ENCODE results near the gene BLNK.

Gene BLNK

GRCh38 chr10:96288151-96288621, 16.8 kb upstream of the BLNK start:
- H3K4me3 ChIP-seq: no peak overlapping the region
- no peak overlapping the region for H3K27ac ChIP-seq
- DNase-seq (ENCODE audit: low spot score): no peak
- TF ChIP-seq, protein P1, sequence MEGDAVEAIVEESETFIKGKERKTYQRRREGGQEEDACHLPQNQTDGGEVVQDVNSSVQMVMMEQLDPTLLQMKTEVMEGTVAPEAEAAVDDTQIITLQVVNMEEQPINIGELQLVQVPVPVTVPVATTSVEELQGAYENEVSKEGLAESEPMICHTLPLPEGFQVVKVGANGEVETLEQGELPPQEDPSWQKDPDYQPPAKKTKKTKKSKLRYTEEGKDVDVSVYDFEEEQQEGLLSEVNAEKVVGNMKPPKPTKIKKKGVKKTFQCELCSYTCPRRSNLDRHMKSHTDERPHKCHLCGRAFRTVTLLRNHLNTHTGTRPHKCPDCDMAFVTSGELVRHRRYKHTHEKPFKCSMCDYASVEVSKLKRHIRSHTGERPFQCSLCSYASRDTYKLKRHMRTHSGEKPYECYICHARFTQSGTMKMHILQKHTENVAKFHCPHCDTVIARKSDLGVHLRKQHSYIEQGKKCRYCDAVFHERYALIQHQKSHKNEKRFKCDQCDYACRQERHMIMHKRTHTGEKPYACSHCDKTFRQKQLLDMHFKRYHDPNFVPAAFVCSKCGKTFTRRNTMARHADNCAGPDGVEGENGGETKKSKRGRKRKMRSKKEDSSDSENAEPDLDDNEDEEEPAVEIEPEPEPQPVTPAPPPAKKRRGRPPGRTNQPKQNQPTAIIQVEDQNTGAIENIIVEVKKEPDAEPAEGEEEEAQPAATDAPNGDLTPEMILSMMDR (IDR thresholded peaks at IDR 0.05): no peak

DNA sequence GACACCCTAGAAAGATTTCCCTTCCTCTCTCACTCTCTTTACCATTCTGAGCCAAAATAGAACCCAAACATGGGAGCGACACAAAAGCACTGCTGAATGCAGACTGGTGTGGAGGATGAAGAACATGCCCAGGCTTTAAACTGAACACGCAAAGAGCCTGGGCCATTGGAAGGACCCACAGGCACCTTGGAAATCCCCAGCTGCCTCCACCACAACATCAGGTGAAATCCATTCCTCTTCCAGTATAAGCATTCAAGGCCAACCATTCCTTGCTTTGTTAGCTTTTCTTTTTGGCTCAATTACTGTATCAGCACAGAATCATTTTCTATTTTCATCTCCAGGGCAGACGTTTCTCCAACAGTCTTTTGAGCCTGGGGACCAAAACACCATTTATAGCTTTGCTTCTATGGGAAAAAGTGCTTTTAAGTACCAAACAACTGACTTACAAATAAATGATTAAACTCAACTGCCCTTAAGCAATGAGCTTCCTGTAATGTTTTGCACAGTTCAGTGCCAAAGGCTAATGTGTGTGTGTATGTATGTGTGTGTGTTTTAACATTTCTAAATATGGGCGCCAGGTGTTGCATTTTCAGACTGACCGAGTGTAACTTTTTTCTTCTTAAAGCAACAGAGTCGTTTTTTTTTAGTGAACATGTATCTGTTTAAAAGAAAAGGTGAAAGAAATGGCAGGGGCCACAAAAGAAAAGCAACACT, 16.2 kb upstream of the BLNK start:
- H3K4me3 ChIP-seq: no peak overlapping the region
- DNase-seq (ENCODE audit: low spot score): no peak
- H3K27ac ChIP-seq: no peak overlapping the region
- TF ChIP-seq, protein P1 (IDR thresholded peaks at IDR 0.05): no peak

GRCh38 chr10:96285331-96285752, 14.0 kb upstream of the BLNK start:
- H3K27ac ChIP-seq: no peak overlapping the region
- DNase-seq (ENCODE audit: low spot score): no peak
- no peak overlapping the region for H3K4me3 ChIP-seq
- TF ChIP-seq, protein P1 (IDR thresholded peaks at IDR 0.05): no peak

DNA sequence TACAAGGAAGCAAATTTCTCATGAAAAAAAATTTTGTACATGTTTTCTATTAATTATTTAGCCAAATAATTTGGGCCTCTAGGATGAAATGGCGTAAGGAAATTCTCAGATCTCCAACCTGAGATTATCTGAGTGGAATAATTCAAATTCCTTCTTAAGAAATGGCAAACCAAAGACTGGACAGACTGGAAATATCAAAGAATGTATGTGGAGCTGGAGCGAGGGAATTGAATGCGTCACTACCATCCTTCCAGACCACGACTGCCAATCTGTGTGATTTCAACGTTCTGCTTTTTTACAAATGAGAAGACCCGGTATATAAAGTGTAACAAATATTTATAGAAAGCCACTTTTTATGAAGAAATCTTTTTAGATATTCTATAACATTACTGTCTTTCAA, 12.4 kb upstream of the BLNK start:
- Histone ChIP-seq H3K27ac (no peak overlapping the region), H3K4me3 (no peak overlapping the region)
- TF ChIP-seq, protein P1 (IDR thresholded peaks at IDR 0.05): no peak
- DNase-seq (ENCODE audit: low spot score): no peak

DNA sequence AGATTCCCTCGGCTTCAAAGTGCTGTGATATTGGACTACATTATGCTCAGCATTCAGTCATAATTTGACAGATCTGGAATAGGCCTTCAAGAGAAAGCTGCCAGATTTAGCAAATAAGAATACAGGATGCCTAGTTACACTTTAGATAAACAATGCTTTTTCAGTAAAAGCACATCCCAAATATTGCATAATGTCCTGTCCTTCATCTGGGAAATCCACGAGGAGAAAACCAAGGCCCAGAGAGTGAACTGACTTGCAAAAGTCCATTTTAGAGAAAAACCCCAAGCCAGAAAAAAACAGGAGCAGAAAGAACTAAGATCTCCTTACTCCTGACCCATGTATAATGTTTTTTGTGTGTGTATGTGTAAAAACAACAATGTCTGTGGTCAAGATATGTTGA, 12.0 kb upstream of the BLNK start:
- no peak overlapping the region for H3K4me3 ChIP-seq
- H3K27ac ChIP-seq: no peak overlapping the region
- DNase-seq (ENCODE audit: low spot score): no peak
- TF ChIP-seq, protein P1 (IDR thresholded peaks at IDR 0.05): no peak

- H3K4me3 ChIP-seq: no peak overlapping the region
- DNase-seq (ENCODE audit: low spot score): no peak
Observed at GRCh38 chr10:96281444-96282029, 10.2 kb upstream of the BLNK start.

More at GRCh38 chr10:96281444-96282029, 10.2 kb upstream of the BLNK start:
- TF ChIP-seq, protein P1 (IDR thresholded peaks at IDR 0.05): no peak
- no peak overlapping the region for H3K27ac ChIP-seq

All from coronary artery (tissue), 2 donors.